ENCODE results near the gene JCAD. TPM values are rescaled to one million over a fixed set of nuclear protein-coding genes. Genes with fewer than 3 reads are reported as not detected.
A peak's percentile ranks its signal among the peaks of the same experiment; 100 is the strongest.
"Not testable (repeated sequence)": the region's sequence is repeated elsewhere in the genome, so short reads cannot be mapped to it uniquely, and the experiment has no call there.

JCAD gene
- total and polyA plus RNA-seq, 9 of the 15 experiments (the other 6 are each of a cell fraction or from before 2014, with no cell fraction given) = not detected

DNA sequence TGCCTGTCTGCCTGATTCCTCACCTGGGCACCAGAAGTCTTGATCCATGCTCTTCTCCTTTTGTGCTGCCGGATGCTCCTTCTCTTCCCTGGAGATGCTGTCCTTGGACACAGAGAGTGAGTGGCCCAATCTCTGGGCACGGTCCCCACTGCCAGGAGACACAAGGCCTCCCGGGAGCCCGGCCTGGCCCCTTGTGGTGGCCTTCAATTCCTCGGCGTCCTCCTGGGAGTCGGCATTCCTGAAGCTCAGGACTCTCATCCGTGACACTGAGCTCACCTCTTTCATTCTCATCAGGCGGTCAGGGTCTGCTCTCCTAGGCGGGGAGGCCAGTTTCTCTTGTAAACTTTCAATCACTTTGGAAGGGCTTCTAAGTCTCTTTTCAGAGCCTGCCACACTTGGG, 33.3 kb downstream of the JCAD start (continued):
- no peak for TF ChIP-seq SRSF1 (IDR thresholded peaks at IDR 0.05; ENCODE audit: low read depth, low read length)
- no peak for TF ChIP-seq POLR3A (IDR thresholded peaks at IDR 0.05; ENCODE audit: borderline replicate concordance, extremely low read depth, insufficient read depth, insufficient read length)
- no peak for TF ChIP-seq KDM2B (CRISPR knock-in tag; IDR thresholded peaks at IDR 0.05)
- TF ChIP-seq CSDE1 (IDR thresholded peaks at IDR 0.05) = no peak
- TF ChIP-seq BACH1 (tag; IDR thresholded peaks at IDR 0.05) = no peak
- TF ChIP-seq, protein P1, sequence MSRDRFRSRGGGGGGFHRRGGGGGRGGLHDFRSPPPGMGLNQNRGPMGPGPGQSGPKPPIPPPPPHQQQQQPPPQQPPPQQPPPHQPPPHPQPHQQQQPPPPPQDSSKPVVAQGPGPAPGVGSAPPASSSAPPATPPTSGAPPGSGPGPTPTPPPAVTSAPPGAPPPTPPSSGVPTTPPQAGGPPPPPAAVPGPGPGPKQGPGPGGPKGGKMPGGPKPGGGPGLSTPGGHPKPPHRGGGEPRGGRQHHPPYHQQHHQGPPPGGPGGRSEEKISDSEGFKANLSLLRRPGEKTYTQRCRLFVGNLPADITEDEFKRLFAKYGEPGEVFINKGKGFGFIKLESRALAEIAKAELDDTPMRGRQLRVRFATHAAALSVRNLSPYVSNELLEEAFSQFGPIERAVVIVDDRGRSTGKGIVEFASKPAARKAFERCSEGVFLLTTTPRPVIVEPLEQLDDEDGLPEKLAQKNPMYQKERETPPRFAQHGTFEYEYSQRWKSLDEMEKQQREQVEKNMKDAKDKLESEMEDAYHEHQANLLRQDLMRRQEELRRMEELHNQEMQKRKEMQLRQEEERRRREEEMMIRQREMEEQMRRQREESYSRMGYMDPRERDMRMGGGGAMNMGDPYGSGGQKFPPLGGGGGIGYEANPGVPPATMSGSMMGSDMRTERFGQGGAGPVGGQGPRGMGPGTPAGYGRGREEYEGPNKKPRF (IDR thresholded peaks at IDR 0.05; ENCODE audit: low read depth, low read length) = no peak

DNA sequence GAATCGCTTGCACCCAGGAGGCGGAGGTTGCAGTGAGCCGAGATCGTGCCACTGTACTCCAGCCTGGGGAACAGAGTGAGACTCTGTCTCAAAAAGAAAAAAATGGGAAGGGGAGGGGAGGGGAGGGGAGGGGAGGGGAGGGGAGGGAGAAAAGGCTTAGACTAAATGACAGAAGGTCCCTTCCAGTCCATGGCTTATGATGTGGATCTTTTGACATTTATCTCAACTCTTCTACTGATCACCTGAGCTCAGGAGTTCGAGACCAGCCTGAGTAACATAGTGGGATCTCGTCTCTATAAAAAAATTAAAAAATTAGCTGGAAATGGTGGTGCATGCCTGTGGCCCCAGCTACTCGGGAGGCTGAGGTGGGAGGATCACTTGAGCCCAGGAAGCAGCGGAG, 34.0 kb downstream of the JCAD start:
- H3K4me2 ChIP-seq (ENCODE audit: insufficient read depth, low read length); H3K27ac ChIP-seq (ENCODE audit: extremely low read depth, low read depth, low read length); in situ Hi-C loops (cut with MboI); H2AFZ ChIP-seq (ENCODE audit: low read depth, low read length); intact Hi-C loops (cut with micrococcal nuclease); H3K9me1 ChIP-seq (ENCODE audit: control insufficient read depth, insufficient read depth, low read length); ATAC-seq; FAIRE-seq; H3K79me2 ChIP-seq (ENCODE audit: control insufficient read depth, insufficient read depth, low read length); H3K9me3 ChIP-seq (replicated peaks; ENCODE audit: control insufficient read depth, insufficient read depth, low read depth, low read length); H4K20me1 ChIP-seq (replicated peaks; ENCODE audit: control insufficient read depth, insufficient read depth, low read length); CTCF ChIA-PET (ENCODE audit: low intra/inter-chr PET ratio); H3K9ac ChIP-seq (ENCODE audit: insufficient read depth in 1 of 2, low read depth in 2 of 2, low read length in 2 of 2); POLR2A ChIA-PET; DNase-seq (ENCODE audit: extremely low read depth in 1 of 4, low spot score in 3 of 4); H3K4me3 ChIP-seq; BruUV-seq (replicated peaks); H3K36me3 ChIP-seq (ENCODE audit: control insufficient read depth, insufficient read depth, low read length): not testable (repeated sequence)
- Histone ChIP-seq H3K4me1 (replicated peaks in 1 of 2; ENCODE audit: control insufficient read depth in 2 of 2, insufficient read depth in 2 of 2, low read length in 2 of 2) (peaks cover 2 to 13% of the 10 kb centered on the region in 2 experiments; a peak in 2 of 5 replicates), H3K27me3 (ENCODE audit: control insufficient read depth in 2 of 2, insufficient read depth in 2 of 2, low read length in 2 of 2) (peaks cover 46 to 65% of the 10 kb centered on the region in 2 experiments)
- 4% methylated on average over 8 of the region's 8 CpGs for WGBS (ENCODE audit: insufficient coverage, low coverage, missing lambda C conversion rate)
- TF ChIP-seq HNRNPK (IDR thresholded peaks at IDR 0.05; ENCODE audit: low read depth, low read length, poor library complexity, severe bottlenecking) = peak; percentile 42
- peak; percentile 70 for TF ChIP-seq PCBP1 (IDR thresholded peaks at IDR 0.05; ENCODE audit: low read depth, low read length, poor library complexity, severe bottlenecking)

Measured in K562 (cell line).